C4-2B (cell line): ENCODE data around the gene MCF2.

Source experiments
- H3K27ac ChIP-seq: fragments of 450-650 bp; 2 replicates; pipeline ENCODE4 v1.5.1; 2017
- ZFX ChIP-seq: fragments of 450-650 bp; IDR thresholded peaks from 2 replicates; pipeline ENCODE4 v1.6.1; 2017
- TF ChIP-seq, protein P1 (sequence below): fragments of 450-650 bp; conservative IDR thresholded peaks from 2 replicates; pipeline ENCODE4 v1.5.1; 2017; ENCODE audit warnings: mild to moderate bottlenecking

The MCF2 gene

DNA sequence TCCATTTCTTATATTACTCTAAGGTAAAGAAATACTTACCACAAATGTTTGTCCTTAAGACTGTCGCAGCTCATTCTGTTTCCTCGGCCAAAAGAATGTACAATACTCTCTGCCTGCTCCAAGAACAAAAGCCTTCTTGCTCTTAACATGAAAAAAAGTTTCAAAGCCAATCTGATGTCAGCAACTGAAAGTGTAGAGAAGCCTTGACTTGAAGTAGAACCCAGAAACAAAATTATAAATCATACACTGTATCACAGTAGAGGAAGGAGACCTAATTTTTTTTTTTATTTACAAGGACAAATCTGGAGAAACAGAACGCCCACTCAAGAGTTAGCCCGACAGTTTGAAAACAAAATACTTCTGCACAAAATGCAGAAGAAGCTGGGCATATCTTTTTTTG, at the start of gene MCF2:
Gene MCF2 (minus strand): TSS at position 101 of the 400 bp plus-strand sequence. CDS start 56,423 bp downstream, outside the sequence.
- no peak within 1 kb of the TSS for H3K27ac ChIP-seq
- TF ChIP-seq, protein P1, sequence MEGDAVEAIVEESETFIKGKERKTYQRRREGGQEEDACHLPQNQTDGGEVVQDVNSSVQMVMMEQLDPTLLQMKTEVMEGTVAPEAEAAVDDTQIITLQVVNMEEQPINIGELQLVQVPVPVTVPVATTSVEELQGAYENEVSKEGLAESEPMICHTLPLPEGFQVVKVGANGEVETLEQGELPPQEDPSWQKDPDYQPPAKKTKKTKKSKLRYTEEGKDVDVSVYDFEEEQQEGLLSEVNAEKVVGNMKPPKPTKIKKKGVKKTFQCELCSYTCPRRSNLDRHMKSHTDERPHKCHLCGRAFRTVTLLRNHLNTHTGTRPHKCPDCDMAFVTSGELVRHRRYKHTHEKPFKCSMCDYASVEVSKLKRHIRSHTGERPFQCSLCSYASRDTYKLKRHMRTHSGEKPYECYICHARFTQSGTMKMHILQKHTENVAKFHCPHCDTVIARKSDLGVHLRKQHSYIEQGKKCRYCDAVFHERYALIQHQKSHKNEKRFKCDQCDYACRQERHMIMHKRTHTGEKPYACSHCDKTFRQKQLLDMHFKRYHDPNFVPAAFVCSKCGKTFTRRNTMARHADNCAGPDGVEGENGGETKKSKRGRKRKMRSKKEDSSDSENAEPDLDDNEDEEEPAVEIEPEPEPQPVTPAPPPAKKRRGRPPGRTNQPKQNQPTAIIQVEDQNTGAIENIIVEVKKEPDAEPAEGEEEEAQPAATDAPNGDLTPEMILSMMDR: no peak
- TF ChIP-seq ZFX: no peak

DNA sequence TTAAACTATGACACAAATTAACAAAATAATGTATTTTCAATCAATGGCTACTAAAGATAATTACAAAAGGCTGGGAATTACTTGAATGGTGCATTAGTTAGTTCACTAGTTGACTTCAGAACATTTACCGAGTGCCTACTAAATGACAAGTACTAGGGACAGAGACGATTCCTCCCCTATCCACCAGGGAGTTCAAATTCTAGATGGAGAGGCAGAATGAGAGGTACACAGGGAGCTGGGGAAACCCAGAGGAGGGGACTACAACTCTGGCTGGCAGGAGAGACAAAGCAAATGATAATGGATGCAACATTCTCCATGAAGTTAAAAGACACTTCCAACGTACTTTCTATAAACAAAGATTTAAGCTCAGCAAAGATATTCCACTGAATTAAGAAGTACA, 43.1 kb upstream of the MCF2 start:
- TF ChIP-seq ZFX: no peak
- TF ChIP-seq, protein P1: no peak
- H3K27ac ChIP-seq: no peak overlapping the region

DNA sequence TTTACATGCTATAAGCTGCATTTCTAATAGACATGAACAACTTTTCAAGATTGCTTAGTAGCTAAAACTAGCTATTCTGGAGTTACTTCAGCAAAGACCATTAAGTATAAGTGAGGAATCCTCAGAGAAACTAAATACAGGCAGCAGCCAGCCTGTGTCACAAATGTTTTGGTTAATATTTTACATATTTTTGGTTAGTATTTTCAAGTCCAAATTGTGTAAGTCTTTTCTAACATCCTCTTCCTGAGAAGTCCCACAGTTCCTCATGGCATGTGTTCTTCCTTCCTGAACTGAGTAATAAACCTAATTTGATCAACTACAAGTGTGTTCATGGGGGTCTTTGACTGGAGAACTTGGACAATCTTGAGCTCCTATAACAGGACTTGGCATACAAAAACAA, 42.4 kb upstream of the MCF2 start:
- no peak overlapping the region for H3K27ac ChIP-seq
- TF ChIP-seq, protein P1: no peak
- no peak for TF ChIP-seq ZFX

DNA sequence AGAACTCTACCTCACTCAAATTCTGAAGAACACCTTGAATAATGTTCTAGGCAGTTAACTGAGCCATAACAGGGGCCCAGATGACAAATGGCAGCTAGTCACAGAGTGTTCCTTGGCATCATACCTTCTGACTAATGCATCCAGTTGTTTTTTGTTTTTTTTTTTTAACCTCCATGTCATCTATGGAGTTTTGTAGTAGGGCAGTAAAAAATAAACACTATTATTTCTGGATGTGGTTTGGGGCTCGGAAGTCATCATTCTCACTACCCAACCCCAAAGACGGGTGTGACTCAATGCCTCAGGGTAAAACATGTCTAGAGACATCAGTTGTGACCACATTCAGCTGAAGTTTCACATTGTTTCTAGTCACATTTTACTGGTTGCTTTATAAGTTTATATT, 31.2 kb upstream of the MCF2 start:
- TF ChIP-seq ZFX: no peak
- TF ChIP-seq, protein P1: no peak
- H3K27ac ChIP-seq: no peak overlapping the region

DNA sequence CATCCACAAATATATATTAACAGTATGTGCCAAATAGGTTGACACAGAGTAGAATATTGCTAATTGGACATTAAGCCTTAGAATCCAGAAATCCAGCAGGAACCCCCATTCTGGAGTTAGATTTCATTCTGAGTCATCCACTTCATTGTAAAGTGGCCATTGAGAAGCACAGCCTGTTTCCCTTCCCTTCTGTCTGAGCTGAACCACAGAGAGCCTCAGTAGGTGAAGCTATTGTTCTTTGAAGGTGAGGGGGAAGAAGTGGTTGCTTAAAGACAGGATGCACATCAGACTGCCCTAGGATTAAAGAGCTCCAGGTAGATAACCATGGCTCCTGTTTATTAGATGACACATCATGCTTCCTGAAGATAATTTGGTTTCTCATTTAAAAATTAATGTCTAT, 30.6 kb upstream of the MCF2 start:
- TF ChIP-seq, protein P1: no peak
- no peak for TF ChIP-seq ZFX
- no peak overlapping the region for H3K27ac ChIP-seq

DNA sequence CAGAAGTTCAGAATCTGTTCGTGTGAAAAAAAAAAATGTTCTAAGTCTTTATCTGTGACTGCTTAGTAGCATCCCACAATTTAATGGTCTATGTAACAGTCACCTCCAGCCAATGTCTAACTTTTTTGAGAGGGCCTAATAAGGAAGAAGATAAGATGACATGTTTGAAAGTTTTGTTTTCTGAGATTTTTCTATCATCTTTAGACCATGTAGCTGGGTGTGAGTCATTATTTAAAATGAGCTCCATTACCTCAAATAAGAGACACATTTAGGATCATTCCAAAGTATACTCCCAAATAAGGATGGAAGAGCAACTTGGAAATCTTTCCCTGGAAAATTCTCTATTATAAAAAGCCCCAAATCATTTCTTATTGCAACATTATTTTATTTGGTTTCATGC, 28.2 kb upstream of the MCF2 start:
- H3K27ac ChIP-seq: no peak overlapping the region
- TF ChIP-seq, protein P1: no peak
- TF ChIP-seq ZFX: no peak

DNA sequence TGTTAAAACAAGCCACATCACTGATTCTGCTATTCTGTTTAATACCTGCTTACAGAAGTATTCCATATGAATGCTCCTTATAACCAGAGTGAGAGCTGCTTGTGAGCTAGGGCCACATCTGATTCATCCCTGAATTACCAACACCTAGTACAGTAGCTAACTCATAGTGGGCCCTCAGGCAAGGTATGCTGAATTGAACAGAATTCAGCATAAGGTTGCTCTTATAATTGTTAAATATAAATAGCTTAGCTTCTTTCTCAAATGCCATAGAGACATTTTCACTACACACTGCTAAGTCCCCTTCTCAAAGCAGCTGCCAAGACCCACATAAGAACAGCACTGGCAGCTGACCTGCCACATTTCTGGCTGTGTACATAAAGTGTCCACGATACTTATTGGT, 27.0 kb upstream of the MCF2 start:
- TF ChIP-seq, protein P1: no peak
- TF ChIP-seq ZFX: no peak
- H3K27ac ChIP-seq: no peak overlapping the region
